ENCODE measurements around the gene CHCHD3.

CHCHD3 gene

GRCh38 chr7:133071506-133071905, 10.4 kb downstream of the CHCHD3 start:
- TF ChIP-seq POLR2AphosphoS5 (IDR thresholded peaks at IDR 0.05; ENCODE audit: borderline replicate concordance, low read depth, low read length) (no peak), EZH2 (IDR thresholded peaks at IDR 0.05) (no peak), FOXP2 (optimal IDR thresholded peaks at IDR 0.05; ENCODE audit: control extremely low read depth, extremely low read length, insufficient read depth) (no peak)
- peaks cover 38% of the 10 kb centered on the region for H3K36me3 ChIP-seq (ENCODE audit: insufficient read depth, low read length)
- no peaks in the 10 kb centered on the region for H3K9me3 ChIP-seq (ENCODE audit: low read depth, low read length)
- H3K9ac ChIP-seq (ENCODE audit: insufficient read length), result no peak overlapping the region
- H3K4me3 ChIP-seq, result no peak overlapping the region
- DNase-seq (ENCODE audit: low read depth, low spot score), result no peak
- no peak overlapping the region for H3K27ac ChIP-seq

GRCh38 chr7:133070562-133070961, 11.3 kb downstream of the CHCHD3 start:
- Histone ChIP-seq H3K9ac (ENCODE audit: insufficient read length) (no peak overlapping the region), H3K27ac (no peak overlapping the region), H3K36me3 (ENCODE audit: insufficient read depth, low read length) (peaks cover 43% of the 10 kb centered on the region), H3K9me3 (ENCODE audit: low read depth, low read length) (no peaks in the 10 kb centered on the region), H3K4me3 (no peak overlapping the region)
- TF ChIP-seq EZH2 (IDR thresholded peaks at IDR 0.05), result no peak
- no peak for TF ChIP-seq POLR2AphosphoS5 (IDR thresholded peaks at IDR 0.05; ENCODE audit: borderline replicate concordance, low read depth, low read length)
- TF ChIP-seq FOXP2 (optimal IDR thresholded peaks at IDR 0.05; ENCODE audit: control extremely low read depth, extremely low read length, insufficient read depth), result no peak
- no peak for DNase-seq (ENCODE audit: low read depth, low spot score)

- no peak for DNase-seq (ENCODE audit: low read depth, low spot score)
- TF ChIP-seq EZH2 (IDR thresholded peaks at IDR 0.05) (no peak), POLR2AphosphoS5 (IDR thresholded peaks at IDR 0.05; ENCODE audit: borderline replicate concordance, low read depth, low read length) (no peak), FOXP2 (optimal IDR thresholded peaks at IDR 0.05; ENCODE audit: control extremely low read depth, extremely low read length, insufficient read depth) (no peak)
- H3K36me3 ChIP-seq (ENCODE audit: insufficient read depth, low read length), result peaks cover 38% of the 10 kb centered on the region
Measured at GRCh38 chr7:133065301-133065700, 16.6 kb downstream of the CHCHD3 start.

GRCh38 chr7:133064082-133064820, 17.6 kb downstream of the CHCHD3 start:
- H3K4me3 ChIP-seq, result no peak overlapping the region
- H3K9me3 ChIP-seq (ENCODE audit: low read depth, low read length), result no peaks in the 10 kb centered on the region
- no peak overlapping the region for H3K9ac ChIP-seq (ENCODE audit: insufficient read length)
- peaks cover 32% of the 10 kb centered on the region for H3K36me3 ChIP-seq (ENCODE audit: insufficient read depth, low read length)
- no peak overlapping the region for H3K27ac ChIP-seq
- no peak for DNase-seq (ENCODE audit: low read depth, low spot score)
- TF ChIP-seq FOXP2 (optimal IDR thresholded peaks at IDR 0.05; ENCODE audit: control extremely low read depth, extremely low read length, insufficient read depth) (no peak), POLR2AphosphoS5 (IDR thresholded peaks at IDR 0.05; ENCODE audit: borderline replicate concordance, low read depth, low read length) (no peak), EZH2 (IDR thresholded peaks at IDR 0.05) (no peak)

More at GRCh38 chr7:133065301-133065700, 16.6 kb downstream of the CHCHD3 start:
- no peak overlapping the region for H3K27ac ChIP-seq
- H3K9ac ChIP-seq (ENCODE audit: insufficient read length), result no peak overlapping the region
- H3K9me3 ChIP-seq (ENCODE audit: low read depth, low read length), result no peaks in the 10 kb centered on the region
- no peak overlapping the region for H3K4me3 ChIP-seq

- H3K27ac ChIP-seq, result no peak overlapping the region
- DNase-seq (ENCODE audit: low read depth, low spot score), result no peak
- TF ChIP-seq FOXP2 (optimal IDR thresholded peaks at IDR 0.05; ENCODE audit: control extremely low read depth, extremely low read length, insufficient read depth) (no peak), EZH2 (IDR thresholded peaks at IDR 0.05) (no peak), POLR2AphosphoS5 (IDR thresholded peaks at IDR 0.05; ENCODE audit: borderline replicate concordance, low read depth, low read length) (no peak)
- H3K9me3 ChIP-seq (ENCODE audit: low read depth, low read length), result no peaks in the 10 kb centered on the region
- no peak overlapping the region for H3K9ac ChIP-seq (ENCODE audit: insufficient read length)
- peaks cover 10% of the 10 kb centered on the region for H3K36me3 ChIP-seq (ENCODE audit: insufficient read depth, low read length)
- H3K4me3 ChIP-seq, result no peak overlapping the region
Measured at GRCh38 chr7:133061792-133062191, 20.1 kb downstream of the CHCHD3 start.

GRCh38 chr7:133061357-133061756, 20.5 kb downstream of the CHCHD3 start:
- Histone ChIP-seq H3K27ac (no peak overlapping the region), H3K9ac (ENCODE audit: insufficient read length) (no peak overlapping the region), H3K36me3 (ENCODE audit: insufficient read depth, low read length) (peaks cover 7% of the 10 kb centered on the region), H3K9me3 (ENCODE audit: low read depth, low read length) (no peaks in the 10 kb centered on the region), H3K4me3 (no peak overlapping the region)
- TF ChIP-seq EZH2 (IDR thresholded peaks at IDR 0.05) (no peak), POLR2AphosphoS5 (IDR thresholded peaks at IDR 0.05; ENCODE audit: borderline replicate concordance, low read depth, low read length) (no peak), FOXP2 (optimal IDR thresholded peaks at IDR 0.05; ENCODE audit: control extremely low read depth, extremely low read length, insufficient read depth) (no peak)
- DNase-seq (ENCODE audit: low read depth, low spot score), result no peak

- Histone ChIP-seq H3K36me3 (ENCODE audit: insufficient read depth, low read length) (peaks cover 2% of the 10 kb centered on the region), H3K9me3 (ENCODE audit: low read depth, low read length) (no peaks in the 10 kb centered on the region), H3K9ac (ENCODE audit: insufficient read length) (no peak overlapping the region), H3K4me3 (no peak overlapping the region), H3K27ac (no peak overlapping the region)
- no peak for TF ChIP-seq FOXP2 (optimal IDR thresholded peaks at IDR 0.05; ENCODE audit: control extremely low read depth, extremely low read length, insufficient read depth)
- no peak for TF ChIP-seq EZH2 (IDR thresholded peaks at IDR 0.05)
- TF ChIP-seq POLR2AphosphoS5 (IDR thresholded peaks at IDR 0.05; ENCODE audit: borderline replicate concordance, low read depth, low read length), result no peak
- no peak for DNase-seq (ENCODE audit: low read depth, low spot score)
Measured at GRCh38 chr7:133060004-133060403, 21.9 kb downstream of the CHCHD3 start.

- no peaks in the 10 kb centered on the region for H3K9me3 ChIP-seq (ENCODE audit: low read depth, low read length)
- H3K36me3 ChIP-seq (ENCODE audit: insufficient read depth, low read length), result no peaks in the 10 kb centered on the region; the same call in 1 of the 2 replicates
- no peak for DNase-seq (ENCODE audit: low read depth, low spot score)
- no peak overlapping the region for H3K9ac ChIP-seq (ENCODE audit: insufficient read length)
- no peak for TF ChIP-seq EZH2 (IDR thresholded peaks at IDR 0.05)
- no peak for TF ChIP-seq POLR2AphosphoS5 (IDR thresholded peaks at IDR 0.05; ENCODE audit: borderline replicate concordance, low read depth, low read length)
- TF ChIP-seq FOXP2 (optimal IDR thresholded peaks at IDR 0.05; ENCODE audit: control extremely low read depth, extremely low read length, insufficient read depth), result no peak
- H3K27ac ChIP-seq, result no peak overlapping the region
- no peak overlapping the region for H3K4me3 ChIP-seq
Measured at GRCh38 chr7:133059263-133059662, 22.6 kb downstream of the CHCHD3 start.
